SK-N-SH (cell line): ENCODE measurements around the gene TTC7B. TPM values are rescaled to one million over a fixed set of nuclear protein-coding genes. Genes with fewer than 3 reads are reported as not detected.

ENCODE experiments used
- CTCF ChIA-PET: fragments of 300-600, 350-600 bp; formaldehyde crosslinking; extraction: SDS; loops from one replicate; lab custom pipeline; 2021; lab: Yijun Ruan, JAX
- POLR2A ChIA-PET: fragments of 350-600 bp; sonication (Branson Sonifier 250); formaldehyde crosslinking; extraction: SDS; loops from one replicate; lab custom pipeline; 2020; ENCODE audit warnings: antibody characterized with exemption, inconsistent platforms; lab: Yijun Ruan, JAX
- DNase-seq: peaks from one replicate; pipeline ENCODE4 v3.0.0; 2012
- H2AFZ ChIP-seq: fragments of 200-600 bp; sonication (generic); 2 replicates; pipeline ENCODE4 v1.8.1; 2016; ENCODE audit warnings: antibody characterized with exemption, mild to moderate bottlenecking, low read depth
- H3F3A ChIP-seq: fragments of 200-600 bp; sonication (generic); replicated peaks from 2 replicates; pipeline ENCODE3; 2016; ENCODE audit warnings: antibody characterized with exemption, mild to moderate bottlenecking; ENCODE audit not compliant: insufficient read depth
- H3K27ac ChIP-seq, 2 experiments: fragments of 200-500 bp in 1 of 2; fragments of 200-600 bp in 1 of 2; sonication (Bioruptor generic) in 1 of 2; sonication (generic), shearing (Covaris generic) in 1 of 2; 2 replicates each; pipeline versions ENCODE4 v1.5.1 to v1.6.1; 2014 to 2016; ENCODE audit warnings: low read depth in 2 of 2, inconsistent platforms in 1 of 2, low read length in 1 of 2, mild to moderate bottlenecking in 1 of 2, mixed read lengths in 1 of 2
- H3K27me3 ChIP-seq: fragments of 200-600 bp; sonication (generic), shearing (Covaris generic); 2 replicates; pipeline ENCODE4 v1.6.1; 2016; ENCODE audit warnings: mixed run types; ENCODE audit not compliant: insufficient read depth
- H3K36me3 ChIP-seq, 2 experiments: fragments of 200-500 bp in 1 of 2; fragments of 200-600 bp in 1 of 2; sonication (Bioruptor generic) in 1 of 2; sonication (generic) in 1 of 2; replicated peaks in 1 of 2; 2 replicates each; pipeline versions ENCODE3 to v1.5.1; 2014 to 2016; ENCODE audit warnings: low read length in 1 of 2, mild to moderate bottlenecking in 1 of 2; ENCODE audit not compliant: insufficient read depth in 2 of 2, control insufficient read depth in 1 of 2
- H3K4me1 ChIP-seq, 2 experiments: fragments of 200-500 bp in 1 of 2; fragments of 200-600 bp in 1 of 2; sonication (Bioruptor generic) in 1 of 2; sonication (generic), shearing (Covaris generic) in 1 of 2; 2 replicates each; pipeline versions ENCODE4 v1.5.1 to v1.6.1; 2014 to 2016; ENCODE audit warnings: low read depth in 1 of 2, low read length in 1 of 2, mixed run types in 1 of 2; ENCODE audit not compliant: insufficient read depth in 2 of 2, control insufficient read depth in 1 of 2
- H3K4me2 ChIP-seq: fragments of 200-600 bp; sonication (generic), shearing (Covaris generic); 2 replicates; pipeline ENCODE4 v1.6.1; 2017; ENCODE audit warnings: mixed run types
- H3K4me3 ChIP-seq, 2 experiments: fragments of 200-500 bp in 1 of 2; fragments of 200-600 bp in 1 of 2; sonication (Bioruptor generic) in 1 of 2; sonication (generic), shearing (Covaris generic) in 1 of 2; 2 replicates each; pipeline versions ENCODE4 v1.5.1 to v1.8.1; 2014 to 2016; ENCODE audit warnings: low read depth in 2 of 2, inconsistent platforms in 1 of 2, low read length in 1 of 2, mild to moderate bottlenecking in 1 of 2, mixed read lengths in 1 of 2, moderate library complexity in 1 of 2
- H3K79me2 ChIP-seq: fragments of 200-600 bp; sonication (generic); 2 replicates; pipeline ENCODE4 v1.8.1; 2017; ENCODE audit warnings: mild to moderate bottlenecking; ENCODE audit not compliant: insufficient read depth
- H3K9ac ChIP-seq: fragments of 200-600 bp; sonication (generic); 2 replicates; pipeline ENCODE4 v1.6.1; 2017; ENCODE audit warnings: mixed run types
- H3K9me2 ChIP-seq: fragments of 200-600 bp; sonication (generic); 2 replicates; pipeline ENCODE4 v1.6.1; 2017; ENCODE audit warnings: mixed run types
- H3K9me3 ChIP-seq: fragments of 200-600 bp; sonication (generic); 2 replicates; pipeline ENCODE4 v1.6.1; 2017; ENCODE audit warnings: mixed run types, mild to moderate bottlenecking, moderate library complexity
- H4K20me1 ChIP-seq: fragments of 200-600 bp; sonication (generic); 2 replicates; pipeline ENCODE4 v1.6.1; 2017; ENCODE audit warnings: mild to moderate bottlenecking, mixed run types; ENCODE audit not compliant: insufficient read depth
- FOXJ3 ChIP-seq: sonication (generic); formaldehyde crosslinking; IDR thresholded peaks from 2 replicates; pipeline ENCODE4 v1.5.1; 2020; ENCODE audit warnings: mild to moderate bottlenecking, missing genetic modification reagents
- GABPA ChIP-seq: IDR thresholded peaks from 2 replicates; pipeline ENCODE4 v1.4.0; 2012; ENCODE audit warnings: low read depth, mild to moderate bottlenecking
- IRF3 ChIP-seq: fragments of 150-350 bp; IDR thresholded peaks from 2 replicates; pipeline ENCODE4 v1.6.1; 2016; ENCODE audit warnings: mild to moderate bottlenecking, low read depth, low read length
- JUND ChIP-seq: IDR thresholded peaks from 2 replicates; pipeline ENCODE4 v1.4.0; 2012
- MXI1 ChIP-seq: IDR thresholded peaks from 2 replicates; pipeline ENCODE4 v1.6.1; 2012; ENCODE audit warnings: mild to moderate bottlenecking, low read depth, low read length, improper control_type of control experiment
- RAD21 ChIP-seq: IDR thresholded peaks from 2 replicates; pipeline ENCODE4 v1.6.1; 2012; ENCODE audit warnings: mild to moderate bottlenecking, low read length
- RCOR1 ChIP-seq: fragments of 150-350 bp; IDR thresholded peaks from 2 replicates; pipeline ENCODE4 v1.6.1; 2017; ENCODE audit warnings: antibody characterized with exemption, low read length
- RFX5 ChIP-seq: IDR thresholded peaks from 2 replicates; pipeline ENCODE4 v1.6.1; 2012; ENCODE audit warnings: mild to moderate bottlenecking, improper control_type of control experiment, low read length
- SMC3 ChIP-seq: IDR thresholded peaks from 2 replicates; pipeline ENCODE4 v1.6.1; 2012; ENCODE audit warnings: low read depth, low read length, improper control_type of control experiment
- TAF1 ChIP-seq: IDR thresholded peaks from 2 replicates; pipeline ENCODE4 v1.6.1; 2012; ENCODE audit warnings: low read depth, mild to moderate bottlenecking, low read length, moderate library complexity, borderline replicate concordance
- TEAD4 ChIP-seq: IDR thresholded peaks from 2 replicates; pipeline ENCODE4 v1.4.0; 2012; ENCODE audit warnings: mild to moderate bottlenecking, borderline replicate concordance; ENCODE audit not compliant: insufficient read depth
- USF1 ChIP-seq: IDR thresholded peaks from 2 replicates; pipeline ENCODE4 v1.4.0; 2012; ENCODE audit warnings: low read depth, borderline replicate concordance
- USF2 ChIP-seq: fragments of 150-350 bp; IDR thresholded peaks from 2 replicates; pipeline ENCODE4 v1.6.1; 2017; ENCODE audit warnings: antibody characterized with exemption, low read length, low read depth, borderline replicate concordance
- WGBS: methylation state at CpG from one replicate; pipeline ENCODE4 v1.1.6; 2017; ENCODE audit warnings: low lambda C conversion rate; 5-methylcytosine and 5-hydroxymethylcytosine counted together
- polyA plus RNA-seq, 3 experiments: library from polyadenylated mRNA; depleted of rRNA; stranded (reverse); fragments of >200 nt; gene quantifications; 2 replicates each; pipeline ENCODE4 v1.2.3, GENCODE V29; 2012

Gene TTC7B
- polyA plus RNA-seq, 1 of the 3 experiments (the other 2 are of a cell fraction) = 43.1 TPM

- POLR2A ChIA-PET = no interaction called here
- no peak for TF ChIP-seq MXI1
- no peak overlapping the region for H3K4me3 ChIP-seq
- no peak overlapping the region for H3K9ac ChIP-seq
- peaks cover 19% of the 10 kb centered on the region for H3F3A ChIP-seq
- CTCF ChIA-PET = interaction anchor here (0.8 to 1.7 kb wide), 5 partner anchors 10 to 393 kb away, joined by 3 to 6 read pairs (median 4); no protein-coding TSS in a partner anchor
- H3K9me3 ChIP-seq = no peaks in the 10 kb centered on the region
- no peaks in the 10 kb centered on the region for H3K79me2 ChIP-seq
- no peaks in the 10 kb centered on the region for H3K9me2 ChIP-seq
- H3K27ac ChIP-seq = peak overlapping the region in 1 of 2 experiments; percentile 34; a peak in 1 of 4 replicates
- no peaks in the 10 kb centered on the region for H4K20me1 ChIP-seq
- no peaks in the 10 kb centered on the region for H3K27me3 ChIP-seq
- 83% methylated on average over 3 of the region's 3 CpGs for WGBS
- peaks cover 15 to 19% of the 10 kb centered on the region in 2 experiments for H3K4me1 ChIP-seq
- peaks cover under 1 to 13% of the 10 kb centered on the region in 2 experiments for H3K36me3 ChIP-seq
- no peak overlapping the region for H2AFZ ChIP-seq
- H3K4me2 ChIP-seq = no peak overlapping the region
- DNase-seq = no peak
Observed at GRCh38 chr14:90681929-90682328, 134.3 kb downstream of the TTC7B start.

GRCh38 chr14:90678846-90679362 is 137.3 kb downstream of the TTC7B start:
- Histone ChIP-seq H3F3A (peaks cover 31% of the 10 kb centered on the region), H3K9me3 (no peaks in the 10 kb centered on the region), H3K4me1 (peaks cover 39 to 42% of the 10 kb centered on the region in 2 experiments), H3K79me2 (no peaks in the 10 kb centered on the region), H4K20me1 (no peaks in the 10 kb centered on the region), H3K9ac (no peak overlapping the region), H3K9me2 (no peaks in the 10 kb centered on the region), H3K36me3 (peaks cover 0 to 2% of the 10 kb centered on the region in 2 experiments), H3K27me3 (no peaks in the 10 kb centered on the region), H3K27ac (peak overlapping the region; percentile 93 to 97), H3K4me2 (no peak overlapping the region), H3K4me3 (no peak overlapping the region), H2AFZ (no peak overlapping the region)
- DNase-seq = no peak
- WGBS = 98% methylated on average over 6 of the region's 6 CpGs
- ChIA-PET POLR2A (no interaction called here), CTCF (interaction anchor here (1.4 kb wide), 1 partner anchor 17 kb away, joined by 4 read pairs; no protein-coding TSS in a partner anchor)
- TF ChIP-seq RFX5 (no peak), SMC3 (no peak), RCOR1 (no peak), TAF1 (no peak), RAD21 (no peak), GABPA (no peak), IRF3 (no peak), TEAD4 (no peak), JUND (no peak), USF1 (no peak), USF2 (no peak), FOXJ3 (CRISPR knock-in tag) (no peak)
